Measurements from ENCODE around the gene DAB2IP.
"Not testable (repeated sequence)": the region's sequence is repeated elsewhere in the genome, so short reads cannot be mapped to it uniquely, and the experiment has no call there.

The DAB2IP gene

DNA sequence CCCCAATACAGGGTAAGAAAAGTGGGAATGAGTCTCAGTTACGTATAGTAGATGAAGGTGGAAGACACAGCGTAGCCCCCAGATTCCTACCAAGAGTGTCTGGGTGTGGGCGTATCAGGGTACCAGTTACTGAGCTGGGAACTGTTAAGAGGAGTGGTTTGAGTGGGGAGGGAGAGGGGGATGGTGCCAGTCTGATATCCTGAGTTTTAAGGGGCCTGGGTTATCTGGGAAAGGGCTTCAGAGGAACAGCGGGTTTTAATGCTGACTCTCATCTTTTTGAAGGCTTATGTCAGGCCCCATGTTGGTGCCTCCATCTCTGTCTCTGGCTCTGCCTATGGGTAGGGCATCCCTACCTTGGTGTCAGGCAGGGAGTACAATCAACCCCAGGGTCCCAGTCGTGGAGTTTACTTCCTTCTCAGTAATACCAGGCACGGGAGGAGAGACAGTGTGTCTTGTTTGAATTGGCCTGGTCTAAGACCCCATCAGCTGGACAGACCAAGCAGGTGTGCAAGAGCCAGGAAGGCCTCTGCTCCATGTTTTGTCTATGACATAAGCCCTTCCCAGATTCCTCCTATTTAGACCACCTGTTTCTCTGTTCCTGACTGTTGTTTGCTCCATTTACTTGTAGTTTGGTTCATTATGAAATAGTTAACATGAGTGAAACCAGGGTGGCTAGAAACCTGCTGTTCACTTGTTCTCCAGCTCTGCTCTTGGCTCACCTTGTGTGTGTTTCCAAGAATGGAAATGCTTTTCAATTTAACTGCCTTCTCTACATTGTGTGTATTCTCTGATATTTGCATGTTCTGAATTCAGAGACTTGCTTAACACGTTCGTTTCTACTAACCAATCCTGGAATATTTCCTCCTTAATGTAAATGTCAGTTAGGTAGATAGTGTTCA lies 125.6 kb downstream of the DAB2IP start:
- DNase-seq (ENCODE audit: low spot score), result no peak

GRCh38 chr9:121778252-121779225 lies 127.1 kb downstream of the DAB2IP start:
- DNase-seq (ENCODE audit: low spot score), result no peak

GRCh38 chr9:121779381-121780117 lies 128.1 kb downstream of the DAB2IP start:
- DNase-seq (ENCODE audit: low spot score), result no peak

GRCh38 chr9:121780177-121781040 lies 129.0 kb downstream of the DAB2IP start:
- no peak for DNase-seq (ENCODE audit: low spot score)

DNA sequence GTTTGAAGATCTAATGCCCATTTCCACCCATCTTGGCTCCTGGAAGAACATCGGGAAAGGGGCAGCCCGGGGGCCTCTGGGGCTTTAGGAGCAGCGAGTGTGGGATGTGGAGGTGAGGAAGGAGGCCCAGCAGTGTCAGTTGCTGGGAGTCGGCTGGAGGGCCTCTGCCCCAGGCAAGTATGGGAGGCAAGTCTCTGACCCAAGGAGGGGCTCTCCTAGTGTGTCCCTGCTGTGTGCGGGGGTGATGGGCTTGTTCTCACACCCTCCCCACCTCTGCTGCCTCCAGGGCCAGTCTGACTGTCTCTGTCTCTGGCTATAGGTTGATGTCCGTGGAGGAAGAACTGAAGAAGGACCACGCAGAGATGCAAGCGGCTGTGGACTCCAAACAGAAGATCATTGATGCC lies 129.7 kb downstream of the DAB2IP start:
- DNase-seq (ENCODE audit: low spot score), result no peak

GRCh38 chr9:121781701-121782464 lies 130.4 kb downstream of the DAB2IP start:
- DNase-seq (ENCODE audit: low spot score), result no peak

DNA sequence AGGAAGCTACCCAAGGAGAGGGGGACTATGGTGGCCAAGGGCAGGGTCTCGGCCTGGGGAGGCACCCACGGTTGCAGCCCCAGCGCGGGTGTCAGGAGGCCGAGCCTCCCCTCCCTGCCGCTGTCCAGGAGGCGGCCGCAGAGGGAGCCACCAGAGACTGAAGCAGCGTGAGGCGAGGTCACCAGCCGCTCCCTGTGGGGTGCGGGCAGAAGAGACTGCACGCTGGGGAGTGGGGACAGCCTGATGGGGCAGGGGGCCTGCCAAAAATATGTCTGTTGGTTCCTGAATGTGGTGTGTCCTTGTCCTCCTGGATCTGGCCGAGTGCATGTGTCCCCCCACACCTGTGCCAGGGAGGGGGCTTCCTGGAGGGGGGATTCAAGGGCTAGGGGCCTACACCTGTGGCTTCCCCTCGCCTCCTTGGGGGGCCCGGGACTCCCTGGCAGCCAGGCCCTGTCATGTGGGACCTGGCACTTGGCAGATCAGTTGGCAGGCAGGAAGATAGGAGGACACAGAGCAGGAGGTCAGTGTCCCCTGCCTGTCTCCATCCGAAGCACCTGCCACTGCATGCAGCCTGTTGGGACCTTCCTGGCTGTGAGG lies 131.2 kb downstream of the DAB2IP start:
- DNase-seq (ENCODE audit: low spot score), result no peak

- no peak for DNase-seq (ENCODE audit: low spot score)
Observed at GRCh38 chr9:121783111-121783510, 131.7 kb downstream of the DAB2IP start.

DNA sequence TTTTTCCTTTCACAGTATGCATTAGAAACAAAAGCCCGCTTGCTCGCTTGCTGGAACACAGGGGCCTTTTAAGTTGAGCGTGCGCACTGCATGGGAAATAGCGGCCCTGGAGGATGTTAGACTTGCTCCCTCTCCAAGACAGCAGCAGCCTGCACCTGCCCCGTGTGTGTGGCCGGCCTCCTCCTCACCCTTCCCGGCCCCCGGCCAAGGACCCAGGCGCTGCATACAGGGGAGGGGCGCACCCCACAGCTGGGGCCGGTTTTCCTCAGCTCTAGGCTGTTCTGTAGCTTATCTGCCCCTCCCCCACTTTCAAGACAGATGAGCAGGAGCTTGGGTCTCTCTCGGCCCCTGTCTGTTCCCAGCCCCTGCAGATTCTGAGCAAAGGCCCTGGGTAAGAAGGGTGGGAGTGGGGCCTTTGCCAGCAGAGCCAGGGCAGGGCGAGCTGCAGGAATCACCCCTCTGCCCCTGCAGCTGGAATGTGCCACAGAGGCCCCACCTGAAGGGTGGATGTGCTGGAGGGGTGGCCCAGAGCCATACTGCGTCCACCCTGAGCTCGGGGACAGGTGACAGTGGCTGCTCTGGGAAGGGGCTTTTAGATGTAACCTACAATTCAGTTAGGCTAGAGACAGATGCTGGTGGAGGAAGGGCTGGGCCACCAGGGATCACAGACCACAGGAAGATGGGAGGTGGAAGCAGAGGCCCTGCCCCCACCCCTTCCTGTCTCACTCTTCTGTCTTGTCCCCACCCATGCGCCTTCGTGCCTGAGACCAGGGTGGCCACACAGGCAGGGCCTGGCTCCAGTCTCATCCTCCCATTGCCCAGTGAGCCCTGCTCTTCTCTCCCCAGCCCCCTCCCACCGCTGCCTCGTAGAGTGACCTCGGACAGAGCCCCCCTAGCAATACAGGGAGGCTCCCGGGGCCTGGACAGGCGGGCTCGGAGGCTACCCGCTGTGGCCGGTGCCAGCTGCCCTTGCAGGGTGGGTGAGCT lies 132.4 kb downstream of the DAB2IP start:
- no peak for DNase-seq (ENCODE audit: low spot score)

GRCh38 chr9:121784731-121785411 lies 133.4 kb downstream of the DAB2IP start:
- no peak for DNase-seq (ENCODE audit: low spot score)

DNA sequence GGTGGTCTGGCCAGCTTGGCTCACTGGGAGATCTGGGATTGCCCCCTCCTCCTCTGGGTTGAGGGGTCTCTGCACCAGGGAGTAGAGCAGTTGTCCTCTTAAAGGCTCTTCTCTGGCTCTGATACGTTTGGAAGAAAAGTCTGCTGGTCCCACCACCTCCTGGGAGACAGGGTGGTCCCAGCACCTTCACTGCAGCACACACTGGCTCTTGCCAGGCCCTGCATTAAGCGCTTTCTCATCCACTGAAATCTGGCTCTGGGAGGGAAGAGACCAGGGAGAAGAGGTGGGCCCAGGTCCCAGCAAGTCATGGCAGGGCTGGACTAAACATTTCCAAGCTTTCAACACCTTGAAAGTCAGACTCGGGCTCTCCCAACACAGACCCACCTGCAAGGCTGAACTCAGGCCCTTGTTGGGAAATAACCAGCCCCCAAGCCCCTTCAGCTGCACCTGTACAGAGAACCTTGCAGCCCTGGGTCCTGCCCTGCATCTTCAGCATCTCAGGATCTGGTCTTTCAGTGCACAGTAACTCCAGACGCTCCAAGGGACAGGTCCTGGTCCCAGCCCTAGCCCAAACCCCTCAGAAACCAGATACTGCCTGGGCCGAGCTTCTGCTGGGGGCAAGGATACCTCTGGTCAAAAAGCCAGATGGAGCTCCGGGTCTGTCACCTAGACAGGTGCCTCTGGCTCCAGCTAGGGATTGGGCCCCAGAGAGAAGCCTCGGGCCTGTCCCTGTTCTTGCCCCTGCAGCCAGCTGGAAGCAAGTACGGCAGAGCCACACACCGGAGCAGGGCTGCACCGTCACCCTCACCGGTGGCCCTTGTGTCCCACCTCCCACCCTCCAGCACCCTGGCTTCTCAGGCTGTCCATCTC lies 134.5 kb downstream of the DAB2IP start:
- no peak for DNase-seq (ENCODE audit: low spot score)

GRCh38 chr9:121786543-121786948 lies 135.1 kb downstream of the DAB2IP start:
- DNase-seq (ENCODE audit: low spot score), result no peak

DNA sequence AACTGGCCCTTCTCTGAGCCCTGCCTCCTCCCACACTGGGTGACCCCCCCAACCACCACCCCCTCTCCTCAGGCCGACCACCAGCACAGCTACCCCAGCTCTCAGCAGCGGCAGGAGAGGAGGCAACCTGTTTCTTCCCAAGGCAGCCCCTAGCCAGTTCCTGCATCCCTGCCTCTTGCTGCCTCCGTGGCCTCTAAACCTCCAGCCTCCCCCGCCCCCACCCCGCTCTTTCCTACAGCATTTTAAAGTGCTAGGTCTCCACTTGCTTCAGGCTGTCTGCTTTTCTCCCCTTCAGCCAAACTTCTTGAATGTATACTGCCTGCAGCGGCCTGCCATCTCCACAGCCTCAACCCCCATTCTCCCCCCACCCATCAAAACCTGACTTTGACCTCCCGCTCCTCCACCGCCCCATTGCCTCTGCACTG lies 135.6 kb downstream of the DAB2IP start:
- no peak for DNase-seq (ENCODE audit: low spot score)

DNA sequence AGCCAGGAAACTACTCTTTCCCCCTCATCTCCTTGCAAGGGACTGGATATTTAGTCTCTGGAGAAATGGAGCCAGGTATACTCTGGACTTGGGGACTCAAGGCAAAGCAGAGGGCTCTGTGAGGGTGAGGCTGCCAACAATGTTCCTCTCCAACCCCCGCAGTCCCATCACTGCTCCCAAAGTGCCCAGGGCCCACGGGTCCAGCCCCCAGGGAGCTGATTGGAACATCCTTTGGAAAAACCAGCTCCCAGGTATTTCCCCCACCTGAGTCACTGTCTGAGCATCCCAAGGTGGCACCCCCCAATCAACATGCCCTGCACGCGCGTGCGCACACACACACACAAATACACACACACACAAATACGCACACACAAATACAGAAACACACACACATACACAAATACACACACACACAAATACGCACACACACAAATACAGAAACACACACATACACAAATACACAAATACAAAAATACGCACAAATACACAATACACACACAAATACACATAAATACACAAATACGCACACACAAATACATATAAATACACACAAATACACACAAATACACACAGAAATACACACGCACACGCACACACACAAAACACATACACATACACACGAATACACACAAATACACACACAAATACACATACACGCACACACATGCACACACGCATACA lies 137.4 kb downstream of the DAB2IP start:
- no peak for DNase-seq (ENCODE audit: low spot score)

GRCh38 chr9:121790841-121791240 lies 139.4 kb downstream of the DAB2IP start:
- DNase-seq (ENCODE audit: low spot score), result no peak

- DNase-seq (ENCODE audit: low spot score), result not testable (repeated sequence)
Observed at GRCh38 chr9:121792476-121792875, 141.0 kb downstream of the DAB2IP start.
